K562 (cell line): ENCODE measurements around the gene MRPL52. TPM values are rescaled to one million over a fixed set of nuclear protein-coding genes. Genes with fewer than 3 reads are reported as not detected.

Experiments used
- GABPA ChIP-seq: fragments of 200-800 bp; sonication (Bioruptor generic); conservative IDR thresholded peaks from 2 replicates; pipeline ENCODE4 v1.6.1; 2016; ENCODE audit warnings: low read depth, missing genetic modification characterization, missing compliant biosample characterization
- KLF1 ChIP-seq: fragments of 450-650 bp; IDR thresholded peaks from 2 replicates; pipeline ENCODE4 v1.6.1; 2016; ENCODE audit warnings: missing genetic modification characterization, missing compliant biosample characterization
- NFATC3 ChIP-seq: fragments of 450-650 bp; IDR thresholded peaks from 2 replicates; pipeline ENCODE4 v1.6.1; 2017; ENCODE audit warnings: mild to moderate bottlenecking
- PRDM10 ChIP-seq: fragments of 450-650 bp; IDR thresholded peaks from 2 replicates; pipeline ENCODE4 v1.6.1; 2018; ENCODE audit not compliant: partially characterized antibody
- ZNF766 ChIP-seq: fragments of 200-800 bp; sonication (Bioruptor generic); conservative IDR thresholded peaks from 2 replicates; pipeline ENCODE4 v1.6.1; 2016; ENCODE audit warnings: missing genetic modification characterization, missing compliant biosample characterization
- polyA plus RNA-seq, 8 experiments: library from polyadenylated mRNA; depleted of rRNA in 4 of 8; stranded (reverse) in 5 of 8; unstranded in 3 of 8; fragments of >200 nt; fragmentation: Nextera tagmentation in 2 of 8; fragmentation: Illumina TruSeq in 1 of 8; extraction: Ambion mirVana in 2 of 8; extraction: Trizol in 1 of 8; gene quantifications; 2 replicates each; pipeline versions ENCODE4 v1.2.1 to v1.2.3, GENCODE V29; 2011 to 2014; ENCODE audit warnings: inconsistent platforms in 1 of 8, missing spikeins in 1 of 8
- total RNA-seq, 7 experiments: library from RNA; depleted of rRNA in 6 of 7; stranded (reverse); fragments of >200 nt in 6 of 7; fragmentation: Illumina TruSeq in 2 of 7; extraction: Trizol in 2 of 7; gene quantifications; 2 replicates each; pipeline versions ENCODE4 v1.2.1 to v1.2.3, GENCODE V29; 2011 to 2021; ENCODE audit warnings: low replicate concordance in 1 of 7
- TF ChIP-seq, protein P1 (sequence below): fragments of 450-650 bp; IDR thresholded peaks from 2 replicates; pipeline ENCODE4 v1.7.1; 2018; ENCODE audit warnings: mild to moderate bottlenecking, low read depth; ENCODE audit not compliant: partially characterized antibody
- TF ChIP-seq, protein P2 (sequence below): sonication (generic); formaldehyde crosslinking; IDR thresholded peaks from 2 replicates; pipeline ENCODE4 v1.8.0; 2022; ENCODE audit warnings: mild to moderate bottlenecking, missing genetic modification reagents
- TF ChIP-seq, protein P3 (sequence below): sonication (generic); formaldehyde crosslinking; IDR thresholded peaks from 2 replicates; pipeline ENCODE4 v1.8.1; 2023; ENCODE audit warnings: mild to moderate bottlenecking, missing genetic modification reagents

The MRPL52 gene
- total and polyA plus RNA-seq, 9 of the 15 experiments (the other 6 are each of a cell fraction or from before 2014, with no cell fraction given): 56.5 to 213 (median 168) TPM

DNA sequence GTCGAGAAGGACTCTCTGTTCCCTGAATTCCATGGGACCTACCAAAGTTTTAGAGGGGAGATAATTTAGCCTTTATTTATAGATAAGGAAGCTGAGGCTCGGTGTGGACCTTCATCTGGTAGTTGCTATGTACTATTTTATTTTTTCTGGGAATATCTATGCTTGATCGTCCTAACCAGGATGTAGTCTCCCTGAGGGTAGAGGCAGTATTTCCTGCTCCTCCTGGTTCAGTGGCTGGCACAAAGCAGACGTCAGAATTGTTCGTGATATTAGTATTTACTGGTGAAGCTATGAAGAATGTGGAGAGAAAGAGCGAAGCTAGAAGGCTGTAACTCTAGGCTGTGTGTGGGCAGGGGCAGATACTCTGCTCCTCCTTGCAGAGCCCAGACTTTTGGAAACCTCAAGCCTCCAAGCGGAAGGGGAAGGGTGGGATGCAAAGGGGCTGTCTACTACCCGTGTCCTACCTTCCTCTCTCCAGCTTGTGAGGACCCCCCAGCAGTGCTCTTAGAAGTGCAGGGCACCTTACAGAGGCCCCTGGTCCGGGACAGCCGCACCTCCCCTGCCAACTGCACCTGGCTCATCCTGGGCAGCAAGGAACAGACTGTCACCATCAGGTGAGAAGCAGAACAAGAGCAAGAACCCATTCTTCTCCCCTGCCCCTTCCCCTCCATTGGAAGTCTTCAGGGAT lies 43.3 kb downstream of the MRPL52 start (continued):
- TF ChIP-seq, protein P1, sequence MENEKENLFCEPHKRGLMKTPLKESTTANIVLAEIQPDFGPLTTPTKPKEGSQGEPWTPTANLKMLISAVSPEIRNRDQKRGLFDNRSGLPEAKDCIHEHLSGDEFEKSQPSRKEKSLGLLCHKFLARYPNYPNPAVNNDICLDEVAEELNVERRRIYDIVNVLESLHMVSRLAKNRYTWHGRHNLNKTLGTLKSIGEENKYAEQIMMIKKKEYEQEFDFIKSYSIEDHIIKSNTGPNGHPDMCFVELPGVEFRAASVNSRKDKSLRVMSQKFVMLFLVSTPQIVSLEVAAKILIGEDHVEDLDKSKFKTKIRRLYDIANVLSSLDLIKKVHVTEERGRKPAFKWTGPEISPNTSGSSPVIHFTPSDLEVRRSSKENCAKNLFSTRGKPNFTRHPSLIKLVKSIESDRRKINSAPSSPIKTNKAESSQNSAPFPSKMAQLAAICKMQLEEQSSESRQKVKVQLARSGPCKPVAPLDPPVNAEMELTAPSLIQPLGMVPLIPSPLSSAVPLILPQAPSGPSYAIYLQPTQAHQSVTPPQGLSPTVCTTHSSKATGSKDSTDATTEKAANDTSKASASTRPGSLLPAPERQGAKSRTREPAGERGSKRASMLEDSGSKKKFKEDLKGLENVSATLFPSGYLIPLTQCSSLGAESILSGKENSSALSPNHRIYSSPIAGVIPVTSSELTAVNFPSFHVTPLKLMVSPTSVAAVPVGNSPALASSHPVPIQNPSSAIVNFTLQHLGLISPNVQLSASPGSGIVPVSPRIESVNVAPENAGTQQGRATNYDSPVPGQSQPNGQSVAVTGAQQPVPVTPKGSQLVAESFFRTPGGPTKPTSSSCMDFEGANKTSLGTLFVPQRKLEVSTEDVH: peak; percentile 10
- peak; percentile 66 for TF ChIP-seq PRDM10
- TF ChIP-seq ZNF766 (CRISPR knock-in tag): no peak
- no peak for TF ChIP-seq NFATC3
- TF ChIP-seq, protein P2, sequence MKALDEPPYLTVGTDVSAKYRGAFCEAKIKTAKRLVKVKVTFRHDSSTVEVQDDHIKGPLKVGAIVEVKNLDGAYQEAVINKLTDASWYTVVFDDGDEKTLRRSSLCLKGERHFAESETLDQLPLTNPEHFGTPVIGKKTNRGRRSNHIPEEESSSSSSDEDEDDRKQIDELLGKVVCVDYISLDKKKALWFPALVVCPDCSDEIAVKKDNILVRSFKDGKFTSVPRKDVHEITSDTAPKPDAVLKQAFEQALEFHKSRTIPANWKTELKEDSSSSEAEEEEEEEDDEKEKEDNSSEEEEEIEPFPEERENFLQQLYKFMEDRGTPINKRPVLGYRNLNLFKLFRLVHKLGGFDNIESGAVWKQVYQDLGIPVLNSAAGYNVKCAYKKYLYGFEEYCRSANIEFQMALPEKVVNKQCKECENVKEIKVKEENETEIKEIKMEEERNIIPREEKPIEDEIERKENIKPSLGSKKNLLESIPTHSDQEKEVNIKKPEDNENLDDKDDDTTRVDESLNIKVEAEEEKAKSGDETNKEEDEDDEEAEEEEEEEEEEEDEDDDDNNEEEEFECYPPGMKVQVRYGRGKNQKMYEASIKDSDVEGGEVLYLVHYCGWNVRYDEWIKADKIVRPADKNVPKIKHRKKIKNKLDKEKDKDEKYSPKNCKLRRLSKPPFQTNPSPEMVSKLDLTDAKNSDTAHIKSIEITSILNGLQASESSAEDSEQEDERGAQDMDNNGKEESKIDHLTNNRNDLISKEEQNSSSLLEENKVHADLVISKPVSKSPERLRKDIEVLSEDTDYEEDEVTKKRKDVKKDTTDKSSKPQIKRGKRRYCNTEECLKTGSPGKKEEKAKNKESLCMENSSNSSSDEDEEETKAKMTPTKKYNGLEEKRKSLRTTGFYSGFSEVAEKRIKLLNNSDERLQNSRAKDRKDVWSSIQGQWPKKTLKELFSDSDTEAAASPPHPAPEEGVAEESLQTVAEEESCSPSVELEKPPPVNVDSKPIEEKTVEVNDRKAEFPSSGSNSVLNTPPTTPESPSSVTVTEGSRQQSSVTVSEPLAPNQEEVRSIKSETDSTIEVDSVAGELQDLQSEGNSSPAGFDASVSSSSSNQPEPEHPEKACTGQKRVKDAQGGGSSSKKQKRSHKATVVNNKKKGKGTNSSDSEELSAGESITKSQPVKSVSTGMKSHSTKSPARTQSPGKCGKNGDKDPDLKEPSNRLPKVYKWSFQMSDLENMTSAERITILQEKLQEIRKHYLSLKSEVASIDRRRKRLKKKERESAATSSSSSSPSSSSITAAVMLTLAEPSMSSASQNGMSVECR (CRISPR knock-in tag): no peak; the same call in 1 of the 2 replicates
- TF ChIP-seq KLF1 (tag): no peak
- TF ChIP-seq, protein P3, sequence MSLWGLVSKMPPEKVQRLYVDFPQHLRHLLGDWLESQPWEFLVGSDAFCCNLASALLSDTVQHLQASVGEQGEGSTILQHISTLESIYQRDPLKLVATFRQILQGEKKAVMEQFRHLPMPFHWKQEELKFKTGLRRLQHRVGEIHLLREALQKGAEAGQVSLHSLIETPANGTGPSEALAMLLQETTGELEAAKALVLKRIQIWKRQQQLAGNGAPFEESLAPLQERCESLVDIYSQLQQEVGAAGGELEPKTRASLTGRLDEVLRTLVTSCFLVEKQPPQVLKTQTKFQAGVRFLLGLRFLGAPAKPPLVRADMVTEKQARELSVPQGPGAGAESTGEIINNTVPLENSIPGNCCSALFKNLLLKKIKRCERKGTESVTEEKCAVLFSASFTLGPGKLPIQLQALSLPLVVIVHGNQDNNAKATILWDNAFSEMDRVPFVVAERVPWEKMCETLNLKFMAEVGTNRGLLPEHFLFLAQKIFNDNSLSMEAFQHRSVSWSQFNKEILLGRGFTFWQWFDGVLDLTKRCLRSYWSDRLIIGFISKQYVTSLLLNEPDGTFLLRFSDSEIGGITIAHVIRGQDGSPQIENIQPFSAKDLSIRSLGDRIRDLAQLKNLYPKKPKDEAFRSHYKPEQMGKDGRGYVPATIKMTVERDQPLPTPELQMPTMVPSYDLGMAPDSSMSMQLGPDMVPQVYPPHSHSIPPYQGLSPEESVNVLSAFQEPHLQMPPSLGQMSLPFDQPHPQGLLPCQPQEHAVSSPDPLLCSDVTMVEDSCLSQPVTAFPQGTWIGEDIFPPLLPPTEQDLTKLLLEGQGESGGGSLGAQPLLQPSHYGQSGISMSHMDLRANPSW (CRISPR knock-in tag): no peak
- TF ChIP-seq GABPA (tag): peak; percentile 9; the same call in 1 of the 2 replicates
